Sciatic nerve (tissue), 1 donor: ENCODE data around the gene CFAP99. TPM values are rescaled to one million over a fixed set of nuclear protein-coding genes. Genes with fewer than 3 reads are reported as not detected.

Experiments
- total RNA-seq: library from RNA; stranded (reverse); fragmentation: NEBNext Ultra II Directional; extraction: Animal tissue kit (Norgen Biotek cat#: 25700); gene quantifications from one replicate; pipeline ENCODE4 v1.2.1, GENCODE V29; 2021
- donor health status: DM: no; HTN: no; CAD: no.

The CFAP99 gene
- total RNA-seq, 1 donor from 2014 or later = not detected

Other genes starting within 250 kb of the CFAP99 start
- 15.4 TPM for gene HAUS3, start 176.8 kb upstream of the CFAP99 start, total RNA-seq
- 7.7 TPM for gene POLN, start 176.8 kb upstream of the CFAP99 start, total RNA-seq
- gene MXD4, start 156.8 kb upstream of the CFAP99 start, total RNA-seq = 84.7 TPM
- gene ZFYVE28, start 310 bp upstream of the CFAP99 start, total RNA-seq = 23.2 TPM
- gene RNF4, start 50.2 kb downstream of the CFAP99 start, total RNA-seq = 44.5 TPM
- 47.3 TPM for gene FAM193A, start 117.7 kb downstream of the CFAP99 start, total RNA-seq